Breast epithelium (tissue), 4 donors: Measurements from ENCODE around the gene TMC3. TPM values are rescaled to one million over a fixed set of nuclear protein-coding genes. Genes with fewer than 3 reads are reported as not detected.
"Not testable (repeated sequence)": the region's sequence is repeated elsewhere in the genome, so short reads cannot be mapped to it uniquely, and the experiment has no call there.

Source experiments
- DNase-seq, 2 donors: peaks; one replicate each; pipeline ENCODE4 v3.0.0-alpha.2; 2019; ENCODE audit warnings: low spot score in 2 of 2
- H3K27ac ChIP-seq, 2 donors: fragments of 200-600 bp; sonication (generic) in 1 of 2; one replicate each; pipeline ENCODE4 v1.5.1; 2016 to 2019; ENCODE audit warnings: mild to moderate bottlenecking in 1 of 2
- H3K27me3 ChIP-seq, 2 donors: fragments of 200-600 bp; sonication (generic) in 1 of 2; one replicate each; pipeline versions ENCODE4 v1.5.1 to v1.6.0; 2017 to 2019; ENCODE audit warnings: control low read depth in 1 of 2, mild to moderate bottlenecking in 1 of 2
- H3K36me3 ChIP-seq: fragments of 200-600 bp; one replicate; pipeline ENCODE4 v1.5.1; 2019
- H3K4me1 ChIP-seq, 2 donors: fragments of 200-600 bp; sonication (generic); one replicate each; pipeline ENCODE4 v1.5.1; 2016 to 2019; ENCODE audit warnings: control low read depth in 1 of 2
- H3K4me3 ChIP-seq, 3 donors: fragments of 200-600 bp; sonication (generic); 1 replicate in 2 of 3; 2 replicates in 1 of 3; pipeline ENCODE4 v1.5.1; 2016 to 2019; ENCODE audit warnings: mild to moderate bottlenecking in 3 of 3, moderate library complexity in 2 of 3
- H3K9me3 ChIP-seq, 2 donors: fragments of 200-600 bp; sonication (generic) in 1 of 2; one replicate each; pipeline ENCODE4 v1.5.1; 2016 to 2019; ENCODE audit warnings: control low read depth in 1 of 2
- CTCF ChIP-seq, 3 donors: fragments of 450-650 bp; IDR thresholded peaks; one replicate each; pipeline ENCODE4 v1.5.1; 2016 to 2017; ENCODE audit warnings: antibody characterized with exemption in 3 of 3, mild to moderate bottlenecking in 3 of 3, moderate library complexity in 3 of 3
- POLR2A ChIP-seq: fragments of 450-650 bp; IDR thresholded peaks from one replicate; pipeline ENCODE4 v1.6.1; 2016; ENCODE audit warnings: antibody characterized with exemption, mild to moderate bottlenecking, moderate library complexity
- POLR2AphosphoS5 ChIP-seq, 3 donors: sonication (generic); formaldehyde crosslinking; IDR thresholded peaks; one replicate each; pipeline ENCODE4 v1.6.1; 2017; ENCODE audit warnings: antibody characterized with exemption in 3 of 3
- intact Hi-C: fragments of 100-400 bp; cut with DNase I; formaldehyde crosslinking; loops from one replicate; pipeline ENCODE4 v1.15.1; 2023; ENCODE audit warnings: low total_unique reads
- total RNA-seq, 3 donors: library from RNA; depleted of rRNA; stranded (reverse); fragments of >200 nt; gene quantifications; one replicate each; pipeline ENCODE4 v1.1.0, GENCODE V29; 2016

TMC3 gene
- total RNA-seq, 3 donors from 2014 or later, result 0.15 to 1.6 TPM; not detected in 1

- Histone ChIP-seq H3K4me3 (no peak overlapping the region), H3K9me3 (no peaks in the 10 kb centered on the region), H3K36me3 (no peaks in the 10 kb centered on the region), H3K27ac (no peak overlapping the region), H3K4me1 (no peaks in the 10 kb centered on the region), H3K27me3 (no peaks in the 10 kb centered on the region)
- intact Hi-C loops, result no loop called here
- no peak for TF ChIP-seq POLR2AphosphoS5 (IDR thresholded peaks at IDR 0.05)
- TF ChIP-seq CTCF (IDR thresholded peaks at IDR 0.05), result no peak
- no peak for TF ChIP-seq POLR2A
- DNase-seq, result no peak
Measured at GRCh38 chr15:81358248-81358647, 15.8 kb downstream of the TMC3 start.

- Histone ChIP-seq H3K36me3 (no peaks in the 10 kb centered on the region), H3K27ac (no peak overlapping the region), H3K27me3 (no peaks in the 10 kb centered on the region), H3K9me3 (no peaks in the 10 kb centered on the region), H3K4me1 (no peaks in the 10 kb centered on the region), H3K4me3 (no peak overlapping the region)
- intact Hi-C loops, result no loop called here
- no peak for TF ChIP-seq POLR2A
- TF ChIP-seq POLR2AphosphoS5 (IDR thresholded peaks at IDR 0.05), result no peak
- TF ChIP-seq CTCF (IDR thresholded peaks at IDR 0.05), result no peak
- no peak for DNase-seq
Measured at GRCh38 chr15:81357180-81357686, 16.8 kb downstream of the TMC3 start.

GRCh38 chr15:81356252-81356651 is 17.8 kb downstream of the TMC3 start:
- intact Hi-C loops, result no loop called here
- no peaks in the 10 kb centered on the region for H3K27me3 ChIP-seq
- no peaks in the 10 kb centered on the region for H3K36me3 ChIP-seq
- no peak for TF ChIP-seq POLR2AphosphoS5 (IDR thresholded peaks at IDR 0.05)
- no peak for TF ChIP-seq CTCF (IDR thresholded peaks at IDR 0.05)
- TF ChIP-seq POLR2A, result no peak
- no peaks in the 10 kb centered on the region for H3K9me3 ChIP-seq
- H3K27ac ChIP-seq, result no peak overlapping the region
- H3K4me1 ChIP-seq, result no peaks in the 10 kb centered on the region
- no peak for DNase-seq
- H3K4me3 ChIP-seq, result no peak overlapping the region

- H3K4me3 ChIP-seq, result no peak overlapping the region
- intact Hi-C loops, result loop anchor here (2.0 kb wide), 1 partner anchor 37 kb away; no protein-coding TSS in a partner anchor
- no peak for DNase-seq
- TF ChIP-seq CTCF (IDR thresholded peaks at IDR 0.05) (no peak), POLR2A (no peak), POLR2AphosphoS5 (IDR thresholded peaks at IDR 0.05) (no peak)
- H3K9me3 ChIP-seq, result no peaks in the 10 kb centered on the region
- no peak overlapping the region for H3K27ac ChIP-seq
- no peaks in the 10 kb centered on the region for H3K4me1 ChIP-seq
- H3K36me3 ChIP-seq, result no peaks in the 10 kb centered on the region
- H3K27me3 ChIP-seq, result no peaks in the 10 kb centered on the region
Measured at GRCh38 chr15:81351651-81352050, 22.4 kb downstream of the TMC3 start.

- Histone ChIP-seq H3K9me3 (no peaks in the 10 kb centered on the region), H3K4me1 (no peaks in the 10 kb centered on the region), H3K27me3 (no peaks in the 10 kb centered on the region), H3K4me3 (no peak overlapping the region), H3K36me3 (no peaks in the 10 kb centered on the region), H3K27ac (no peak overlapping the region)
- no peak for TF ChIP-seq POLR2AphosphoS5 (IDR thresholded peaks at IDR 0.05)
- no peak for TF ChIP-seq CTCF (IDR thresholded peaks at IDR 0.05)
- no peak for TF ChIP-seq POLR2A
- no peak for DNase-seq
- intact Hi-C loops, result no loop called here
Measured at GRCh38 chr15:81349271-81349670, 24.7 kb downstream of the TMC3 start.

- H3K27me3 ChIP-seq, H3K4me3 ChIP-seq, H3K9me3 ChIP-seq, DNase-seq, intact Hi-C loops, H3K4me1 ChIP-seq, H3K36me3 ChIP-seq, H3K27ac ChIP-seq: not testable (repeated sequence)
Measured at GRCh38 chr15:81348691-81349090, 25.3 kb downstream of the TMC3 start.
